ENCODE data around the gene FNTB. TPM values are rescaled to one million over a fixed set of nuclear protein-coding genes. Genes with fewer than 3 reads are reported as not detected.

Gene FNTB, protein sequence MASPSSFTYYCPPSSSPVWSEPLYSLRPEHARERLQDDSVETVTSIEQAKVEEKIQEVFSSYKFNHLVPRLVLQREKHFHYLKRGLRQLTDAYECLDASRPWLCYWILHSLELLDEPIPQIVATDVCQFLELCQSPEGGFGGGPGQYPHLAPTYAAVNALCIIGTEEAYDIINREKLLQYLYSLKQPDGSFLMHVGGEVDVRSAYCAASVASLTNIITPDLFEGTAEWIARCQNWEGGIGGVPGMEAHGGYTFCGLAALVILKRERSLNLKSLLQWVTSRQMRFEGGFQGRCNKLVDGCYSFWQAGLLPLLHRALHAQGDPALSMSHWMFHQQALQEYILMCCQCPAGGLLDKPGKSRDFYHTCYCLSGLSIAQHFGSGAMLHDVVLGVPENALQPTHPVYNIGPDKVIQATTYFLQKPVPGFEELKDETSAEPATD
- total RNA-seq (2022; extraction: Qiagen RNA extraction; ENCODE audit: low read depth), result 21.8 to 27.0 TPM (median 24.0 TPM) in 5 replicates

DNA sequence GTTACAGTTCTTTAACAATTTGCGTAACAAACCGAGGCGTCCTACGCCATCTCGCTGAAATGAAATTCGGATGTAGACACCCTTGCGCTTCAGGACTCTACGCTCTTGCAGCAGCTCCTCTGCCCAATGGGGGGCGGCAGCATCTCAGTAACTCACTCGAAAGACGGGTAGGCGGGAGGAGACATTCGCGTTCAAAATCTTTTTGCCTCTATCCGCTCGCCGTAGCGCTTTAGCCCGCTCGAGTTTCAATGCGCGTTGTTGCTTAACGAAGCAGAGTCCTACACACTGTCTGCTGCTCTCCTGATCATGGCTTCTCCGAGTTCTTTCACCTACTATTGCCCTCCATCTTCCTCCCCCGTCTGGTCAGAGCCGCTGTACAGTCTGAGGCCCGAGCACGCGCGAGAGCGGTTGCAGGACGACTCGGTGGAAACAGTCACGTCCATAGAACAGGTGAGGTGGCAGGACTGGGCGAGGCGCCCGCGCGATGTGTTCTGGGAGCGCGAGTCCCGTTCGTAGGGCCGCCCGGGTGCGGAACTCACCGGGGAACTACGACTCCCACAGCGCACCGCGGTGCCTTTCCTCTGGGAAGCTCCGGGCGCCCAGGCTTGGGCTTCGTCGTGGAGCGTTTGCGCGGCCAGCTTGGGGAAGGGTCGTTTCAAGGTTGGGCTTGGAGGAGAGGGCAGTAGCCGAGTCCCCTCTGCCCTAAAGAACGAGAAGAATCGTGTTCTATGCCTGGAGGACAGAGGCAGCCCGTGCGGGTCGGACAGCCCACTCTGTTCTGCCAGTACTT is at the start of gene FNTB:
FNTB (plus strand) TSS at position 248 of the 790 bp plus-strand sequence; CDS start at position 307, 59 bp downstream.

DNA sequence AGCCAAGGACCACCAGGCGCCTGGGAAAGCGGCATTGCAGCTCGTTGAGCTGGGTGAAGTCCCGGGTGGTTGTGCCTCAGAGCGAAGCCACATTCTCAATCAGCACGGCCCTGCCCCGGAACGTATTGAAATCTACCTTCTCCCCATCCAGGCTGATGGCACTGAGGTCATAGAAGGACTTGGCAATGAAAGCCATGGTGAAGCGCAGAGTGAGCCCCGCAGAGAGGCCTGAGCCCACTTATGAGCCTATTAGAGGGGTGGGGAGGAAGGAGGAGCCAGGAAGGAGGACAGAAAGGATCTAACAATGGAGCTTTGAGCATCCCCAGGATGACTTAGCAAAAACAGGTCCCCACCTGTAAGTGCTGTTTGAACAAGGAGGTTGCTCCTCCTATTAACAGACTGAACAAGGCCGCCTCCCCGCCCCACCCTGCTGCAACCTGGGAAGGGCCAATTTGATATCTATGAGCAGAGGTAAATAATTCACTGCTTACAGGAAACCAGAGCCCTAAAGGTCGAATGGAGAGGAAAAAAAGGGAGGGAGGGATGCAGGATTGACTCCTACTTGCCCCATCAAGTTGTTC is 44.1 kb upstream of the FNTB start, which contains the start of gene GPX2:
GPX2 (minus strand) TSS at position 215 of the 581 bp plus-strand sequence; CDS start at position 196, 19 bp downstream.

DNA sequence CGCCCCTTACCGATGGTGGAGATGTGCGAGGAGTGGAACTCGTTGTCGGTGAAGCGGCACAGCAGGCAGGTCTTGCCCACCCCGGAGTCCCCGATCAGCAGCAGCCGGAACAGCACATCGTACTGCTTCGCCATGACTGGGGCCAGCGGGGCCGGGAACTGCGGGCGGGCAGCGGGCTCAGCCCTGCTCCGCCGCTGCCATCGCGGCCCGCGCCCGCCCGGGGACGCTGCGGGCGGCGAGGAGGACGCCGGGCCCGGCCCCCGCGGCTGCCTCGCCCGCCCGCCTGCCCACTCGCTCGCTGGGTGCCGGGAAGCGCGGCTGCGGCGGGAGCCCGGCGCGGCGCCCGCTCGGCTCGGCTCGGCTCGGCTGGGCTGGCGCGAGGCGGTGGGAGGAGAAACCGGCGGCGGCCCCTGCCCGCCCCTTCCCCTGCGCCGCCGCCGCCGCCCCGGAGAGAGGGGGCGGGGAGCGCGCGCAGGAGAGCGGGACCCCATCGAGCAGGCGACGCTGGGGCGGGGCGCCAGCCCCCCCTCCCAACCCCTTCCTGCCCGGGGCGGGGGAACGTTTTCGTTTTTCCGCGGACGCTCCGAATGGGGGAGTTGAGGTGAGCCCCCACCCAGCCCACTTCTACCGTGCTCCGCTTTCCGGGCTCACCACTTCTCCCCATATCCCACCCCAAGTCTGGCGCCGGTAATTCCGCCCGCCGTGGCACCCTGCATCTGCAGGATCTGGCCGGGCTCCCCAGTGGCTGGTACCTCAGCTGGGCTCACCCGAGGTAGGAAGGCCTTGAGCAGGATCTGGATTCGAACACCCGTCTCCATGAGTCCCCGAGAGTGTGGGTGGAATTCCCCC is 14.5 kb upstream of the FNTB start, which contains the start of gene RAB15:
RAB15 (minus strand) TSS at position 394 of the 849 bp plus-strand sequence; CDS start at position 134, 260 bp downstream.

DNA sequence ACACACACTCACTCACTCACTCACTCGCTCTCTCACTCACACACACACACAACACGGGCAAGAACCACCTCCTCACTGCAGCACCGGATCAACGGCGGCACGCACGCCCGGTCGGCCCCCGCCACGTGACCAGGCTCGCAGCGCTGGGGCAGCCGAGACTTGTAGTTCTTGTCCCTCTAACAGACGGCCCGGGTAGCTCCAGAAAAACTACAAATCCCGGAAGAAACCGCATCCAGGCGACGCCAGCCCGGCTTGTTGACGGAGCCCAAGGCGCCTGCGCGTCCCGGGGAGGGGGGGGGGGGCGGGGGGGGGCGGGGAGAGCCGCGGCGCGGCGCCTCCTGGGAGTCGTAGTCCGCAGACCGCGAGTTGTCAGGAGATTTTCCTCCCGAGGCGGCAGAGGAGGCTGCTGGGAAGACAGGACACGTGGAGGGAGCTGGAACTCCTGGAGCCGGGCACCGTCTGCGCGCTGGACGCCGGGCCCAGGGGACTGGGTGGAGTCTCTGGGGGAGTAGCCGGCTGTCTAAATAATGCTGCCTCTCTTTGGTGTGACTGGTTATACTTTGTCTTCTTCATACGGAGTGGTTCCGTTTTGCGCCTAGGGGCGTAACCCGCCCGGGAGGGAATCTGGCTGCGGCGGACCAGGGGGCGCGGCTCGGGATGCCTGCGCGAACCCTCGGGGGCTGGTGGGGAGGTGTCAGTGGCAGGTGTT is 115.9 kb downstream of the FNTB start, which contains the start of gene MAX:
MAX (minus strand) TSS at position 77 of the 709 bp plus-strand sequence. CDS start 178 bp downstream, outside the sequence.

Other genes starting within 250 kb of the FNTB start
- 0.80 to 1.1 TPM (median 1.00 TPM) in 5 replicates for gene SPTB, start 107.0 kb upstream of the FNTB start, total RNA-seq (2022; extraction: Qiagen RNA extraction; ENCODE audit: low read depth)
- 75.3 to 114 TPM (median 79.0 TPM) in 5 replicates for gene CHURC1, start 72.4 kb upstream of the FNTB start, total RNA-seq (2022; extraction: Qiagen RNA extraction; ENCODE audit: low read depth)
- 182 to 299 TPM (median 204 TPM) in 5 replicates for gene GPX2, start 44.1 kb upstream of the FNTB start, total RNA-seq (2022; extraction: Qiagen RNA extraction; ENCODE audit: low read depth)
- gene RAB15, start 14.6 kb upstream of the FNTB start, total RNA-seq (2022; extraction: Qiagen RNA extraction; ENCODE audit: low read depth), result 17.1 to 20.0 TPM (median 18.4 TPM) in 5 replicates
- 60.1 to 82.6 TPM (median 63.1 TPM) in 5 replicates for gene MAX, start 115.6 kb downstream of the FNTB start, total RNA-seq (2022; extraction: Qiagen RNA extraction; ENCODE audit: low read depth)